ENCODE measurements around the gene ZNF750.

Gene ZNF750

DNA sequence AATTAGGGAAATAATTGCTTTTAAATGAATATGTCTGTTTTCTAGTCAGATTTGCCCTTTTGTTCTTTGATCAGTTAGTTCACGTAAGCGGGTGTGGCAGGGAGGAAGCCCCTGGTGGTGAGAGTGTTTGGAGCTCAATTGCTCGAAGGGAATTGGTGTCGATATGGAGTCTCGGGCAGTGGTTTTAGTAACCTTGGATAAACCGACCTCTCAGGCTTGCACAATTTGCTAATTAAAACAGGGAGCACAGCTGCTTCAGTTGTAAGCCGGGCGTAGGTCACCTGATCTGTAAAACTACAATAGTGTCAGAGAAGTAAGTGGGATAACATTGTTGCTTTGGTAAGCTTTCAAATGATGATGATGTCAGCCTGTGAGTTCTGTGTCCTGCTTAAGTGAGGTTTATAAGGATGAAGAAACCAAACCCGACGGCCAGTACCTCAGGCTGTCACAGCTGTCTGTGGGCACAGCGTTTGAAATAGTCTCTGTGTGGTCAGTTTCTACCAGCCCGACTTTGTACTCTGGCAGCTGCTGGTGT lies 2.9 kb downstream of the ZNF750 start:
- Mint-ChIP-seq H3K27ac (no peak overlapping the region), H3K27me3 (no peaks in the 10 kb centered on the region), H3K4me3 (no peak overlapping the region), H3K4me1 (ENCODE audit: low read depth) (no peaks in the 10 kb centered on the region), H3K9me3 (no peaks in the 10 kb centered on the region), H3K36me3 (ENCODE audit: low read depth) (peaks cover 4% of the 10 kb centered on the region)

DNA sequence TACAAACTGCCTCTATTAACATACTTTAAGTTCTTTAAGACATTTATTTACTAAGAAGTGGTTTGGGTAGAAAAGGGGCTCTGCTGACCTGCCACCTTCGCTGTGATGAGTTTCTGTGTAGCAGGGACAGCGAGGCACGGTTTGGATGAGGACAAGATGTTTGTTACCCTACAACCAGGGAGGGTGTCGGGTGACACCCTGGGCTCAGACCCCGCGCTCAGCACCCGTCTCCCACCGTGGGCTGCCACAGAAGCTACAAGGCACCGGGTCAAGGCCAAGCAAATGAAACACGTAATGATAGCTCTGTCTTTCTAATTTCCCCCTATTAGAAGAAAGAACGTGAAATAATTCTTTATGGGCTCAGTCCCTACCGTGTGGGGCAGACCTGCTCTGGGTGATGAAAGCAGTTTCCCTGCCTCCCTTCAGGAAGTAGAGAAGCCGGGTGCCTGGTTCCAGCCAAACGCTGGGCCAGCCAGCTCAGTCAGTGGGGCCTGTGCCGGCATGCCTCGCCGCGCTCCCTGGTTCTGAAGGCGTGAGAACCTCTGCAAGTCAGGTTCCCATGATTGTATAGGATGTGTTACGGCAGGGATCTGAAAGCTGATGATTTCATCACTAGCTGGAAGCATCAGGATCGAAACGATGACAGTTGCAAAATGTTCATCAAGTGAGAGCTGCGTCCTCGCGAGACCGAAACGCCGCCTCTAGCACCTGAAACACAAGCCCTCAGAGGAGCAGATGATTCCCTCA lies 3.9 kb downstream of the ZNF750 start:
- no peaks in the 10 kb centered on the region for H3K27me3 Mint-ChIP-seq
- H3K27ac Mint-ChIP-seq = no peak overlapping the region
- no peaks in the 10 kb centered on the region for H3K9me3 Mint-ChIP-seq
- H3K4me3 Mint-ChIP-seq = no peak overlapping the region
- H3K36me3 Mint-ChIP-seq (ENCODE audit: low read depth) = peaks cover 4% of the 10 kb centered on the region
- H3K4me1 Mint-ChIP-seq (ENCODE audit: low read depth) = no peaks in the 10 kb centered on the region

DNA sequence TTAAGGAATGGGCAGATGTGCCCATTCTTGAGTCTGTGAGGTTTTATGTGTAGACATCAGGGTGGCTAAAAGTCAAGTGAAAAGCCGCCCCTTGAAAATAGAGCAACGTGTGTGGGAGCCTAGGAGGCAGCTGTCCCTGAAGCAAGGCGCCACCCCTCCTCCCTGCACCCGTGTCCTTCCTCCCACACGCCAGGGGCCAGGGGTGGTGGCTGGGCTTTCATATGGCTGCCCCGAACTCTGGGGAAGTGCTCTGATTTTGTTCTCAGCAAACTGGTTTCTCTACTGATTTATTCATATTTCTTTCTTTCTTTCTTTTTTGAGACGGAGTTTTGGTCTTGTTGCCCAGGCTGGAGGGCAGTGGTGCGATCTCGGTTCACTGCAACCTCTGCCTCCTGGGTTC lies 4.7 kb downstream of the ZNF750 start:
- H3K4me3 Mint-ChIP-seq = no peak overlapping the region
- H3K27ac Mint-ChIP-seq = no peak overlapping the region
- no peaks in the 10 kb centered on the region for H3K27me3 Mint-ChIP-seq
- H3K4me1 Mint-ChIP-seq (ENCODE audit: low read depth) = no peaks in the 10 kb centered on the region
- no peaks in the 10 kb centered on the region for H3K9me3 Mint-ChIP-seq
- H3K36me3 Mint-ChIP-seq (ENCODE audit: low read depth) = peaks cover 4% of the 10 kb centered on the region

DNA sequence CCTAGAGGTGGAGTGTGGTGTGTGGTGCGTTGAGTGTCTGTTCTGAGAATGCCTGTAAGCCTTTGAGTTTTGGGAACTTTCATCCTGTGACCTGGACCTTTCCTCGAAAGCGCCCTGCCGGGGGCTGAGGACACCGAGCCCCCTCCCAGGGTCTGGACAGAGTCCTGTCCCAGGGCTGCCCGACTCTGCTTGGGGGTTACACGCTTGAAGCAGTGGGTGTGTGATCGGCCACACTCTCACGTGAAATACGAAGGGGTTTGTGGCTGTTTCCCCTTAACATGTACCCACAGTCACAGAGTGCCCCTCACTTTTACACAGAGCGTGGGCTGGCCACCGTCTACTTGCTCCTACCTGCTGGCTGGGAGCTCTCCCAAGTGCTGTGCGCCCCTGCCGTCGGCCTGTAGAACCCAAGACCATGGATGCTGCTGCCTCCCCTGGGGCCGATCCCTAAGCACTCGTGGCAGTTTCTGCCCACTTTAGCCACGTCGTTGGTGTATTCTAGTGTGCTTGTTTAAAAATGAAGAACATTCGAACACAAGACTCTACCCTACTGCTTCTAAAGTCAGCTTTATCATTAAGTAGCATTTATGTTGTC lies 6.8 kb downstream of the ZNF750 start:
- no peak overlapping the region for H3K27ac Mint-ChIP-seq
- no peaks in the 10 kb centered on the region for H3K27me3 Mint-ChIP-seq
- peaks cover 21% of the 10 kb centered on the region for H3K36me3 Mint-ChIP-seq (ENCODE audit: low read depth)
- H3K9me3 Mint-ChIP-seq = no peaks in the 10 kb centered on the region
- H3K4me1 Mint-ChIP-seq (ENCODE audit: low read depth) = no peaks in the 10 kb centered on the region
- no peak overlapping the region for H3K4me3 Mint-ChIP-seq

DNA sequence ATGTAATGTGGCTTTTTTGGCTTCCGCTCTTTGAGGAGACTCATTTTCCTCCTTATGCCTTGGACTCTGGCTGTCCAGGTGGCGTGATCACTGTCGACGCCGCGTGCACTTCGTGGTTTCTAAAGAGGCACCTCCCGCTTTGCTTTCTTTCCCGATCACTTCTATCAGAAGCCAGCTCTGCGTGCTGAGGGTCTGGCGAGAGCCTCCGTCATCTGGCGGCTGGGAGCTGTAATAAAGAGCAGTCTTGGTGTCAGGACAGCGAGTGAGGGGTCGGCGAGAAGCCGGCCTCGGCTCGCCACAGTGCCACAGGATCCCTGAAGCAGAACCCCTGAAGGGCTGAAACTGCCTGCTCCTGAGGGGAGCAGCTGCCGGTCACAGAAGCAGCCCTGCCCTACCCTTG lies 7.4 kb downstream of the ZNF750 start:
- H3K4me3 Mint-ChIP-seq = no peak overlapping the region
- H3K9me3 Mint-ChIP-seq = no peaks in the 10 kb centered on the region
- H3K27ac Mint-ChIP-seq = no peak overlapping the region
- H3K27me3 Mint-ChIP-seq = no peaks in the 10 kb centered on the region
- peaks cover 27% of the 10 kb centered on the region for H3K36me3 Mint-ChIP-seq (ENCODE audit: low read depth)
- H3K4me1 Mint-ChIP-seq (ENCODE audit: low read depth) = no peaks in the 10 kb centered on the region

DNA sequence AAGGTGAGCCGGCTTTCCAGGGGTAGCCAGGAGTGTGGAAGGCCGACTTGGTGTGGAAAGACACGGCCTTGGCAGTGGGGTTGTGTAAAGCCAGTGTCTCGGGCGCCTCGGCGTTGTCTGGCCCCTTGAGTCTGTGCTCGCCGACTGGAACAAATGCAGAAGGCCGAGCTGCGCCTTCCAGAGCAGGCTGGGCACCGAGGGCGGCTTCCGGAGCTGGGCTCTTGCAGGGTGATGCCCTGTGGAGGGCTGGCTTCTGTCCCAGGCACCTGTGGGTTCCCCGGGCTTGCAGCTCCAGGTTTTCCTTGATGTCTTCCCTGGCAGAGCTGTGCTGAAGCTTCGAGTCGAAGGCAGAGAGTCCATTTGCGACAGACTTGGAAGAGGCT lies 8.0 kb downstream of the ZNF750 start:
- H3K4me3 Mint-ChIP-seq = no peak overlapping the region
- no peaks in the 10 kb centered on the region for H3K4me1 Mint-ChIP-seq (ENCODE audit: low read depth)
- no peak overlapping the region for H3K27ac Mint-ChIP-seq
- no peaks in the 10 kb centered on the region for H3K9me3 Mint-ChIP-seq
- H3K36me3 Mint-ChIP-seq (ENCODE audit: low read depth) = peaks cover 32% of the 10 kb centered on the region
- no peaks in the 10 kb centered on the region for H3K27me3 Mint-ChIP-seq

DNA sequence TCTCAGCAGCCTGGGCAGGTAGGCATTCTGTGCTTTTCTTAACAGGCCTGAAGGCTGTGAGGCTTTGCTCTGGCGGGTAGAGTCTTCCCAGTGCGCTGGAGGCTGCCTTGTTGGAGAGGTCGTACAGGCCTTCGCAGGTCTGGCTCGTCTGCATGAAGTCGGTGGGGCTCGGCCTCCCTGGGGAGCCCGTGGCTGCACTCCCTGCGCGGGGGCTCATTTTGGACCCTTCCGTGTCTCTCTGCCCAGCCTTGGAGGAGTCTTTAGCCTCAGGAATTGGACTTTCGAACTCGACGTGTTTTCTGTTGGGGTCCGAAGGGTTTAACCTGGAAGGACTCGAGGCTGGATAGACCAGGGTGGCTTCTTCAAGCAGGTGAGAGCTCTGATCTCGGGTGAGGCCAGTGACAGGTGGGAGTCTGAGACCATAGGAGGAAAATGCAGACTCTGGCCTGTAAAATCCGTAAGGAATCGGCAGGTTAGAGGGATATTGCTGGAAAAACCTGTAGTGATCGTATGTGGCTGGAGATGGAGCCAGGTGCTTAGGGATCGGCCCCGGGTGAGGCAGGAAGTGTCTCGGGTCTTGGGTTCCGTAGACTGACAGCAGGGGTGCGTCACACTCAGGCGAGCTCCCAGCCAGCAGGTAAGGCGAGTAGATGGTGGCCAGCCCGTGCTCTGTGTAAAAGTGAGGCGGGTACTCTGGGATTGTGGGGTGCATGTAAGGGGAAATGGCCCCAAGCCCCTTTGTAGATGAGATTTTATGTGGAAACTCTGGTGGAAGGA lies 8.6 kb downstream of the ZNF750 start:
- Mint-ChIP-seq H3K9me3 (no peaks in the 10 kb centered on the region), H3K4me3 (no peak overlapping the region), H3K27ac (no peak overlapping the region), H3K4me1 (ENCODE audit: low read depth) (no peaks in the 10 kb centered on the region), H3K36me3 (ENCODE audit: low read depth) (peaks cover 32% of the 10 kb centered on the region), H3K27me3 (no peaks in the 10 kb centered on the region)

DNA sequence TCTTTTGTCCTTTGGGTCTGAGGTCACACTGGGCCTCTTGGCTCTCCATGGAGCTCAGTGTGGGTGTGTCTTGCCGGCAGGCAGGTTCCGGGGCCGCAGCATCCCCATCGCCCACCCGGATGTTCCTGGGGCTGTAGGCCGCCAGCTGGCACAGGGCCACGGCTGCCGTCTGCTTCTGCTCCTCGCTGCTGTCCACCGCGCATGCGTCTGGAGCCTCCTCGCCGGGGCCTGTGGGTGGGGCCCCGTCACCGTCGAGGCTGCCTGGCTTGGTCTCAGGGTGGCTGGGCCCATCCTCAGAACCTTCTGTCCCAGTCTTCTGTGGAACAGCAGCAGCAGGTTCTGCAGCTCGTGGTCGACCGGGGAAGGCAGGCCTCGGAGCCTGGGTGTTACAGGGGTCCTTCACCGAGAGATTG lies 9.6 kb downstream of the ZNF750 start:
- no peak overlapping the region for H3K27ac Mint-ChIP-seq
- peaks cover 32% of the 10 kb centered on the region for H3K36me3 Mint-ChIP-seq (ENCODE audit: low read depth)
- H3K4me3 Mint-ChIP-seq = no peak overlapping the region
- no peaks in the 10 kb centered on the region for H3K4me1 Mint-ChIP-seq (ENCODE audit: low read depth)
- no peaks in the 10 kb centered on the region for H3K27me3 Mint-ChIP-seq
- H3K9me3 Mint-ChIP-seq = no peaks in the 10 kb centered on the region

DNA sequence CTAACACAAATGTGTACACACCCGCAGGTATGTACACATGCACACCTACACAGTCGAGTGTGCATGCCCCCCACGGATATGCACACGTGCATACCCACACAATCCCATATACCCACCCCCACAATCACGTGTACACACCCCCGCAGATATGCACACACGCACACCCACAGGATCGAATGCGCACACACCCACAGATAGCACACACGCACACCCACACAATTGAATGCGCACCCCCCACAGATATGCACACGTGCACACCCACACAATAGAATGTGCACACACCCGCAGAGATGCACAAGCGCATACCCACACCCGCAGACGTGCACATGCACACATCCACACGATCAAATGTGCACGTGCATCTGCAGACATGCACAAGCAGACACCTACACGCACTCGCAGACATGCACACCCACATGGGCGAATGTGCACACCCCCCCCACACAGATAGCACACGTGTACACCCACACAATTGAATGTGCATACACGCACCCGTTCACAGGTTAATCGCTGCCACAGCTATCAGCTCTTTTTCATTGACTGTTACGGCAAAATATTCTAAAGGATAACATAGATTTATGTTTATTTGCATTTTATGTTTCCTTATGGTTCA lies 10.8 kb downstream of the ZNF750 start:
- H3K9me3 Mint-ChIP-seq = no peaks in the 10 kb centered on the region
- H3K4me3 Mint-ChIP-seq = no peak overlapping the region
- peaks cover 32% of the 10 kb centered on the region for H3K36me3 Mint-ChIP-seq (ENCODE audit: low read depth)
- H3K4me1 Mint-ChIP-seq (ENCODE audit: low read depth) = no peaks in the 10 kb centered on the region
- no peak overlapping the region for H3K27ac Mint-ChIP-seq
- H3K27me3 Mint-ChIP-seq = no peaks in the 10 kb centered on the region

DNA sequence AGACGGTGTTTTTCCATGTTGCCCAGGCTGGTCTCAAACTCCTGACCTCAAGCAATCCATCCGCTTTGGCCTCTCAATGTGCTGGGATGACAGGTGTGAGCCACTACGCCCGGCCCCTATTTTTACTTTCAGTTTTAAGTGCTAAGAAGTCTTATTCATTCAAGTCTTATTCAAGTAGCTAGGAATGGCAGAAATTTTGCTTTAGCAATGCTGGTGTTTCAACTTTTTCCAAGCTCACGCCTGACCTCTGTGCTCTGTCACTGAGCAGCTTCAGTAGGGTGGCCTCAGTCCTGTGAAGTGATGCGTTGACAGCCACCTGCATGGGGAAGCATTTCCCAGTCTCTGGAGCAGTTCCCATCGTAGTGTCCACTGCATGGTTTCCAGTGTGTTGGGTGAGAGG lies 12.9 kb downstream of the ZNF750 start:
- Mint-ChIP-seq H3K27me3 (no peaks in the 10 kb centered on the region), H3K9me3 (no peaks in the 10 kb centered on the region), H3K36me3 (ENCODE audit: low read depth) (peaks cover 37% of the 10 kb centered on the region), H3K27ac (no peak overlapping the region), H3K4me1 (ENCODE audit: low read depth) (no peaks in the 10 kb centered on the region), H3K4me3 (no peak overlapping the region)

DNA sequence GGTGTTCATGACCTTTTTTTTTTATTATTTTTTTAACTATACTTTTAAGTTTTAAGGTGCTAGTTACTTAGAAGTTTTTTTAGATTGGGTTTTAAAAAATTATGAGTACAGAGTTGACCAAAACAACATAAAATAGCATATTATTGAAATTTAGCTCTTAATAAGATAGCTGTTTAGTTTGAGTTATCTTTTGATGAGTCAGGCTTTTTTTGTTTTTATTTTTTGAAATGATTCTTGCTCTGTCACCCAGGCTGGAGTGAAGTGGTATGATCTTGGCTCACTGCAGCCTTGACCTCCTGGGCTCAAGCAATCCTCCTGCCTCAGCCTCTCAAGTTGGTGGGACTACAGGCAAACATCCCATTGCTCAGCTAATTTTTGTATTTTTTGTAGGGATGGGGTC lies 13.6 kb downstream of the ZNF750 start:
- no peak overlapping the region for H3K4me3 Mint-ChIP-seq
- peaks cover 40% of the 10 kb centered on the region for H3K36me3 Mint-ChIP-seq (ENCODE audit: low read depth)
- H3K27me3 Mint-ChIP-seq = no peaks in the 10 kb centered on the region
- H3K4me1 Mint-ChIP-seq (ENCODE audit: low read depth) = no peaks in the 10 kb centered on the region
- H3K9me3 Mint-ChIP-seq = no peaks in the 10 kb centered on the region
- no peak overlapping the region for H3K27ac Mint-ChIP-seq

DNA sequence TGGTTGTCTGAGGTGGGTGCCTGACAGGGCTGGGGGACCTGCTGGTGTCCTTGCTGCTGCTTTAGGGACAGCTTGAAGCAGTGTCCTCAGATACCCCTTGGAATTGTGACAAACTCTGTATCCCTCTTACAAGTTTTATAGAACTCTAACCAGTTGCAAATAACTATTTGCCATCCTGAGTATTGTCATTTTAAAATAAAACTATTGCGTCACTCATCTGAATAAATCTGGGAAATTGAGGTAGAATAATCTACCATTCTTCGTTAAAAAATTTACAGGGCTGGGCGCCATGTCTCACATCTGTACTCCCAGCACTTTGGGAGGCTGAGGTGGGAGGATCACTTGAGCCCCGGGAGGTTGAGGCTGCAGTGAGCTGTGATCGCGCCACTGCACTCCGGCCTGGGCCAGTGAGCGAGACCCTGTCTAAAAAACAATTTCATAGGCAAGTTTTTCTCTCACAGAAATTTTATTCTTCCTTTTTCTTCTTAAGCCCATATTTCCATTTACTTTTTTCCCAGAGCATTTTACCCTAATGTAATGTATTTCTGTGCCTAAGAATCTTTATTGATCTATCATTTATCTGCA lies 14.2 kb downstream of the ZNF750 start:
- Mint-ChIP-seq H3K9me3 (peaks cover 1% of the 10 kb centered on the region), H3K27me3 (no peaks in the 10 kb centered on the region), H3K27ac (no peak overlapping the region), H3K4me3 (no peak overlapping the region), H3K36me3 (ENCODE audit: low read depth) (peaks cover 46% of the 10 kb centered on the region), H3K4me1 (ENCODE audit: low read depth) (no peaks in the 10 kb centered on the region)

DNA sequence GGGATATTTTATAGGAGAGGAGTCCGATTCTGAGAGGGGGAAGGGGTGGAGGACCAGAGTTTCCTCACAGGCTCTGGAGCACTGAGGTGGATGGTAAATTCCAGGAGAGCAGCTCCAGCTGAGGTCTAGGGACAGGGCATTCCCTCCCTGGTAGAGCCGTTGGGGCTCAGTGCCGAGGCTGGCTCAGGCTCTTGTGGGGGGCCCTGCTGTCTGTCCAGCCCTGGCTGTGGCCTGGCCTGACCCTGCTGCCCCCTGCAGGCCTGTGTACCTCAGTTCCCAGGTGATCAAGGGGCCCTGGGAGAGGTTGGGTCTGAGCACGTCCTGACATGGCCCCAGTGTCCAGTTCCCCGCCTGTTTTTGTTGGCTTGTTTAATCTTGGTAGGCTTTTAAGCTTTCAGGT lies 16.8 kb downstream of the ZNF750 start:
- Mint-ChIP-seq H3K27me3 (no peaks in the 10 kb centered on the region), H3K4me3 (no peak overlapping the region), H3K27ac (no peak overlapping the region), H3K9me3 (peaks cover 7% of the 10 kb centered on the region), H3K36me3 (ENCODE audit: low read depth) (peaks cover 54% of the 10 kb centered on the region), H3K4me1 (ENCODE audit: low read depth) (peaks cover 10% of the 10 kb centered on the region)

DNA sequence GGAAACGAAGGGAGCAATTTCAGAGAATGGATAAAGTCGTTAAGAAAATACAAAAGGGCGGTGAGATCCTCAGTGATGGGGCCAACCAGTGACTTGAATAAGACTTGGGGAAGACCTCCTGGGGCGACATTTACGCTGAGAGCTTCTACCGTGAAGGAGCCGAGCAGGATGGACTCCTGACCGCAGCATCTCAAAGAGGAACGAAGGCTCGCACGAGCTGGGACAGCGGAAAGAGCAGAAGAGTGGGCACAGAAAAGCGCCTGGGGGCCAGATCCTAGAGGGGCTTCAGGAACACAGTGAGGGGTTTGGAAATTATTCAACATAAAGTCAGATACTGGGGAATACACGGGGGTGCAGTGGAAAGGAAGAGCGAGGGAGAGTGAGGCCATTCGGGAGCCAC lies 17.5 kb downstream of the ZNF750 start:
- Mint-ChIP-seq H3K4me1 (ENCODE audit: low read depth) (peaks cover 16% of the 10 kb centered on the region), H3K36me3 (ENCODE audit: low read depth) (peaks cover 52% of the 10 kb centered on the region), H3K27ac (no peak overlapping the region), H3K27me3 (no peaks in the 10 kb centered on the region), H3K4me3 (no peak overlapping the region), H3K9me3 (peaks cover 7% of the 10 kb centered on the region)

DNA sequence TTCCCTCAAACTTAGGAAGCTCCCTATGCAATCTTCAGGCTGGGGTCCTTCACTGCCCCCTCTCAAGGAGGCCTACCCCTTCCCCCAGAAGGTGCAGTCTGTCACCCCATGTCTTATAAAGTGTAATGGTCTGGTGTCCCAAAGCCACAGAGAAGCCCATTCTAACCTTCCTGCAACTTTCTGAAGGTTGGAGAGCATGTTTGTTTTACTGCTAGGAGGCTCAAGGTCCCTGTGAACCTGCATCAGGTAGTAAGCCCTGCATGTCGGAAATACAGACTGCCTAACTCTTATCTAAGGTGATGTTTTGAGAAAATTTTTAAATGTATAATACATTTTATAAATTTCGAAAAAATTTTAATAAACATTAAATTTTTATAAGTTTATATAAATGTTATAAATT lies 18.3 kb downstream of the ZNF750 start:
- peaks cover 48% of the 10 kb centered on the region for H3K36me3 Mint-ChIP-seq (ENCODE audit: low read depth)
- H3K27me3 Mint-ChIP-seq = no peaks in the 10 kb centered on the region
- no peak overlapping the region for H3K4me3 Mint-ChIP-seq
- peaks cover 19% of the 10 kb centered on the region for H3K4me1 Mint-ChIP-seq (ENCODE audit: low read depth)
- H3K27ac Mint-ChIP-seq = no peak overlapping the region
- H3K9me3 Mint-ChIP-seq = peaks cover 7% of the 10 kb centered on the region

Data from stimulated activated naive CD8-positive, alpha-beta T cell treated with anti-CD3 and anti-CD28 coated beads, Interleukin-15, Interleukin-2, amounts not matched to agents 100 ng/mL and 50 ng/mL, for 24 hours (primary cell).